ENCODE measurements around the gene TRIM24. TPM values are rescaled to one million over a fixed set of nuclear protein-coding genes. Genes with fewer than 3 reads are reported as not detected.

The TRIM24 gene
- polyA plus RNA-seq, 1 of the 3 experiments (the other 2 are of a cell fraction): 5.3 TPM

DNA sequence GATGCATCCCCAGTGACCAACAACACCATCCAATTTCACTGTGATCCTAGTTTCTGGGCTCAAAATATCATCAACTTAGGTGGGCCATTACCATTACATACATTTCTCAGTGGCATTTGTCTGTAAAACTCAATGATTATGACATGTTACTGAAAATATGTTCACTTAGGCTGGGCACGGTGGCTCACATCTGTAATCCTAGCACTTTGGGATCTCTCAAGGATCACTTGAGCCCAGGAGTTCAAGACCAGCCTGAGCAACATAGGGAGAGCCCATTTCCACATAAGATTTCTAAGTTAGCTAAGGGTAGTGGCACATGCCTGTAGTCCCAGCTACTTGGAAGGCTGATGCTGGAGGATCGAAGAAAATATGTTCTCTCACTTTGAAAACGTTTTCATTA is 91.0 kb downstream of the TRIM24 start:
- H3K79me2 ChIP-seq (ENCODE audit: insufficient read depth): no peaks in the 10 kb centered on the region
- no peak overlapping the region for H3K9ac ChIP-seq
- H2AFZ ChIP-seq (ENCODE audit: low read depth): no peak overlapping the region
- no peaks in the 10 kb centered on the region for H3K9me2 ChIP-seq
- no peak for DNase-seq
- peaks cover 13% of the 10 kb centered on the region; the same call in 1 of the 2 replicates for H3K9me3 ChIP-seq
- H3K4me2 ChIP-seq: no peak overlapping the region
- H3F3A ChIP-seq (replicated peaks; ENCODE audit: insufficient read depth): no peaks in the 10 kb centered on the region
- TF ChIP-seq TCF12 (IDR thresholded peaks at IDR 0.05): no peak
- no peak for TF ChIP-seq POLR2AphosphoS5 (IDR thresholded peaks at IDR 0.05; ENCODE audit: low read depth, low read length)
- TF ChIP-seq CHD2 (IDR thresholded peaks at IDR 0.05; ENCODE audit: low read length, partially characterized antibody): no peak
- no peak for TF ChIP-seq MEF2A (IDR thresholded peaks at IDR 0.05; ENCODE audit: borderline replicate concordance, low read depth)
- TF ChIP-seq RCOR1 (IDR thresholded peaks at IDR 0.05; ENCODE audit: low read length): no peak
- TF ChIP-seq, protein P1, sequence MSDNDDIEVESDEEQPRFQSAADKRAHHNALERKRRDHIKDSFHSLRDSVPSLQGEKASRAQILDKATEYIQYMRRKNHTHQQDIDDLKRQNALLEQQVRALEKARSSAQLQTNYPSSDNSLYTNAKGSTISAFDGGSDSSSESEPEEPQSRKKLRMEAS (IDR thresholded peaks at IDR 0.05; ENCODE audit: low read depth): no peak
- TF ChIP-seq FOSL2 (IDR thresholded peaks at IDR 0.05; ENCODE audit: borderline replicate concordance, low read depth): no peak
- TF ChIP-seq FOXM1 (IDR thresholded peaks at IDR 0.05; ENCODE audit: low read depth): no peak
- TF ChIP-seq, protein P2, sequence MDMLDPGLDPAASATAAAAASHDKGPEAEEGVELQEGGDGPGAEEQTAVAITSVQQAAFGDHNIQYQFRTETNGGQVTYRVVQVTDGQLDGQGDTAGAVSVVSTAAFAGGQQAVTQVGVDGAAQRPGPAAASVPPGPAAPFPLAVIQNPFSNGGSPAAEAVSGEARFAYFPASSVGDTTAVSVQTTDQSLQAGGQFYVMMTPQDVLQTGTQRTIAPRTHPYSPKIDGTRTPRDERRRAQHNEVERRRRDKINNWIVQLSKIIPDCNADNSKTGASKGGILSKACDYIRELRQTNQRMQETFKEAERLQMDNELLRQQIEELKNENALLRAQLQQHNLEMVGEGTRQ (IDR thresholded peaks at IDR 0.05; ENCODE audit: borderline replicate concordance, low read depth, low read length): no peak
- no peak for TF ChIP-seq EZH2phosphoT487 (IDR thresholded peaks at IDR 0.05; ENCODE audit: borderline replicate concordance, low read depth)
- no peak for TF ChIP-seq JUND (IDR thresholded peaks at IDR 0.05)
- TF ChIP-seq, protein P3, sequence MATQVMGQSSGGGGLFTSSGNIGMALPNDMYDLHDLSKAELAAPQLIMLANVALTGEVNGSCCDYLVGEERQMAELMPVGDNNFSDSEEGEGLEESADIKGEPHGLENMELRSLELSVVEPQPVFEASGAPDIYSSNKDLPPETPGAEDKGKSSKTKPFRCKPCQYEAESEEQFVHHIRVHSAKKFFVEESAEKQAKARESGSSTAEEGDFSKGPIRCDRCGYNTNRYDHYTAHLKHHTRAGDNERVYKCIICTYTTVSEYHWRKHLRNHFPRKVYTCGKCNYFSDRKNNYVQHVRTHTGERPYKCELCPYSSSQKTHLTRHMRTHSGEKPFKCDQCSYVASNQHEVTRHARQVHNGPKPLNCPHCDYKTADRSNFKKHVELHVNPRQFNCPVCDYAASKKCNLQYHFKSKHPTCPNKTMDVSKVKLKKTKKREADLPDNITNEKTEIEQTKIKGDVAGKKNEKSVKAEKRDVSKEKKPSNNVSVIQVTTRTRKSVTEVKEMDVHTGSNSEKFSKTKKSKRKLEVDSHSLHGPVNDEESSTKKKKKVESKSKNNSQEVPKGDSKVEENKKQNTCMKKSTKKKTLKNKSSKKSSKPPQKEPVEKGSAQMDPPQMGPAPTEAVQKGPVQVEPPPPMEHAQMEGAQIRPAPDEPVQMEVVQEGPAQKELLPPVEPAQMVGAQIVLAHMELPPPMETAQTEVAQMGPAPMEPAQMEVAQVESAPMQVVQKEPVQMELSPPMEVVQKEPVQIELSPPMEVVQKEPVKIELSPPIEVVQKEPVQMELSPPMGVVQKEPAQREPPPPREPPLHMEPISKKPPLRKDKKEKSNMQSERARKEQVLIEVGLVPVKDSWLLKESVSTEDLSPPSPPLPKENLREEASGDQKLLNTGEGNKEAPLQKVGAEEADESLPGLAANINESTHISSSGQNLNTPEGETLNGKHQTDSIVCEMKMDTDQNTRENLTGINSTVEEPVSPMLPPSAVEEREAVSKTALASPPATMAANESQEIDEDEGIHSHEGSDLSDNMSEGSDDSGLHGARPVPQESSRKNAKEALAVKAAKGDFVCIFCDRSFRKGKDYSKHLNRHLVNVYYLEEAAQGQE (IDR thresholded peaks at IDR 0.05; ENCODE audit: low read depth, low read length): no peak
- no peak for TF ChIP-seq ELF1 (IDR thresholded peaks at IDR 0.05)
- no peak for TF ChIP-seq RXRA (IDR thresholded peaks at IDR 0.05; ENCODE audit: borderline replicate concordance, low read depth)
- no peak for TF ChIP-seq YY1 (IDR thresholded peaks at IDR 0.05; ENCODE audit: low read depth)
- no peak for TF ChIP-seq EP300 (IDR thresholded peaks at IDR 0.05; ENCODE audit: borderline replicate concordance in 1 of 2, low read depth in 1 of 2, low read length in 1 of 2)
- TF ChIP-seq, protein P4, sequence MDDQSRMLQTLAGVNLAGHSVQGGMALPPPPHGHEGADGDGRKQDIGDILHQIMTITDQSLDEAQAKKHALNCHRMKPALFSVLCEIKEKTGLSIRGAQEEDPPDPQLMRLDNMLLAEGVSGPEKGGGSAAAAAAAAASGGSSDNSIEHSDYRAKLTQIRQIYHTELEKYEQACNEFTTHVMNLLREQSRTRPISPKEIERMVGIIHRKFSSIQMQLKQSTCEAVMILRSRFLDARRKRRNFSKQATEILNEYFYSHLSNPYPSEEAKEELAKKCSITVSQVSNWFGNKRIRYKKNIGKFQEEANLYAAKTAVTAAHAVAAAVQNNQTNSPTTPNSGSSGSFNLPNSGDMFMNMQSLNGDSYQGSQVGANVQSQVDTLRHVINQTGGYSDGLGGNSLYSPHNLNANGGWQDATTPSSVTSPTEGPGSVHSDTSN (IDR thresholded peaks at IDR 0.05): no peak
- TF ChIP-seq RFX5 (IDR thresholded peaks at IDR 0.05; ENCODE audit: low read length): no peak
- TF ChIP-seq TEAD4 (IDR thresholded peaks at IDR 0.05; ENCODE audit: borderline replicate concordance, insufficient read depth): no peak
- TF ChIP-seq, protein P5, sequence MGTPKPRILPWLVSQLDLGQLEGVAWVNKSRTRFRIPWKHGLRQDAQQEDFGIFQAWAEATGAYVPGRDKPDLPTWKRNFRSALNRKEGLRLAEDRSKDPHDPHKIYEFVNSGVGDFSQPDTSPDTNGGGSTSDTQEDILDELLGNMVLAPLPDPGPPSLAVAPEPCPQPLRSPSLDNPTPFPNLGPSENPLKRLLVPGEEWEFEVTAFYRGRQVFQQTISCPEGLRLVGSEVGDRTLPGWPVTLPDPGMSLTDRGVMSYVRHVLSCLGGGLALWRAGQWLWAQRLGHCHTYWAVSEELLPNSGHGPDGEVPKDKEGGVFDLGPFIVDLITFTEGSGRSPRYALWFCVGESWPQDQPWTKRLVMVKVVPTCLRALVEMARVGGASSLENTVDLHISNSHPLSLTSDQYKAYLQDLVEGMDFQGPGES (IDR thresholded peaks at IDR 0.05; ENCODE audit: low read depth, low read length): no peak
- H3K4me1 ChIP-seq (ENCODE audit: control insufficient read depth in 1 of 2, insufficient read depth in 2 of 2, low read depth in 1 of 2, low read length in 1 of 2): no peaks in the 10 kb centered on the region
- no peaks in the 10 kb centered on the region for H3K27me3 ChIP-seq (ENCODE audit: insufficient read depth)
- H3K27ac ChIP-seq (ENCODE audit: low read depth in 2 of 2, low read length in 1 of 2): no peak overlapping the region
- CTCF ChIA-PET: interaction anchor here (1.8 kb wide), 1 partner anchor 188 kb away, joined by 8 read pairs; no protein-coding TSS in a partner anchor
- POLR2A ChIA-PET: no interaction called here
- peaks cover 59 to 62% of the 10 kb centered on the region in 2 experiments for H3K36me3 ChIP-seq (replicated peaks in 1 of 2; ENCODE audit: control insufficient read depth in 1 of 2, insufficient read depth in 2 of 2, low read length in 1 of 2)
- 81% methylated on average over 3 of the region's 3 CpGs for WGBS (ENCODE audit: low lambda C conversion rate)
- H3K4me3 ChIP-seq (ENCODE audit: low read depth in 2 of 2, low read length in 1 of 2): no peak overlapping the region
- H4K20me1 ChIP-seq (ENCODE audit: insufficient read depth): no peaks in the 10 kb centered on the region

Data from SK-N-SH (cell line).